Common myeloid progenitor, CD34-positive (primary cell): Measurements from ENCODE around the gene RBM27.

Source experiments
- CTCF ChIA-PET: fragments of 350-600 bp; sonication (Branson Sonifier 250); formaldehyde crosslinking; loops from one replicate; lab custom pipeline; 2021; ENCODE audit warnings: antibody characterized with exemption; lab: Charles Lee
- POLR2A ChIA-PET: fragments of 350-600 bp; sonication (Branson Sonifier 250); formaldehyde crosslinking; loops from one replicate; lab custom pipeline; 2021; ENCODE audit warnings: antibody characterized with exemption; lab: Charles Lee
- DNase-seq, 3 donors: peaks; one replicate each; pipeline versions ENCODE4 v3.0.0 to v3.0.0-alpha.2; 2013
- H3K27ac ChIP-seq, 2 experiments: 1 replicate in 1 of 2; 2 replicates in 1 of 2; pipeline ENCODE4 v1.7.0; 2013; ENCODE audit warnings: inconsistent platforms in 2 of 2, low read length in 2 of 2, mild to moderate bottlenecking in 2 of 2, low read depth in 1 of 2, moderate library complexity in 1 of 2; ENCODE audit not compliant: severe bottlenecking in 2 of 2, insufficient read depth in 1 of 2, poor library complexity in 1 of 2
- H3K27me3 ChIP-seq, 5 experiments: replicated peaks in 2 of 5; 1 replicate in 3 of 5; 2 replicates in 2 of 5; pipeline versions ENCODE4 v1.6.1 to v1.7.0; 2013; ENCODE audit warnings: low read length in 4 of 5, mild to moderate bottlenecking in 2 of 5, moderate library complexity in 2 of 5, inconsistent platforms in 1 of 5; ENCODE audit not compliant: insufficient read depth in 5 of 5, control insufficient read depth in 4 of 5
- H3K36me3 ChIP-seq, 4 experiments: 1 replicate in 2 of 4; 2 replicates in 2 of 4; pipeline versions ENCODE4 v1.6.1 to v1.7.0; 2013; ENCODE audit warnings: low read length in 3 of 4, control low read depth in 1 of 4, mild to moderate bottlenecking in 1 of 4; ENCODE audit not compliant: control insufficient read depth in 4 of 4, insufficient read depth in 4 of 4
- H3K4me1 ChIP-seq, 4 experiments: 1 replicate in 3 of 4; 2 replicates in 1 of 4; pipeline versions ENCODE4 v1.6.1 to v1.7.1; 2013; ENCODE audit warnings: low read length in 3 of 4, mild to moderate bottlenecking in 3 of 4, control low read depth in 1 of 4, inconsistent platforms in 1 of 4, moderate library complexity in 1 of 4; ENCODE audit not compliant: control insufficient read depth in 4 of 4, insufficient read depth in 4 of 4; ENCODE audit errors: control extremely low read depth in 1 of 4
- H3K4me3 ChIP-seq, 7 experiments: 1 replicate in 4 of 7; 2 replicates in 3 of 7; pipeline versions ENCODE4 v1.5.1 to v1.7.0; 2013; ENCODE audit warnings: mild to moderate bottlenecking in 7 of 7, low read length in 6 of 7, moderate library complexity in 6 of 7, inconsistent platforms in 2 of 7, low read depth in 2 of 7, control low read depth in 1 of 7; ENCODE audit not compliant: insufficient read depth in 4 of 7, control insufficient read depth in 1 of 7; ENCODE audit errors: extremely low read depth in 1 of 7
- H3K9me3 ChIP-seq, 5 experiments: 1 replicate in 4 of 5; 2 replicates in 1 of 5; pipeline versions ENCODE4 v1.6.1 to v1.7.1; 2013; ENCODE audit warnings: low read length in 4 of 5, mild to moderate bottlenecking in 2 of 5, inconsistent platforms in 1 of 5, low read depth in 1 of 5, moderate library complexity in 1 of 5; ENCODE audit not compliant: control insufficient read depth in 4 of 5, insufficient read depth in 2 of 5; ENCODE audit errors: control extremely low read depth in 1 of 5
- WGBS: methylation state at CpG from one replicate; pipeline ENCODE4 v1.1.5; 2013; ENCODE audit not compliant: insufficient coverage; 5-methylcytosine and 5-hydroxymethylcytosine counted together

The RBM27 gene

GRCh38 chr5:146218168-146218567 is 14.8 kb downstream of the RBM27 start:
- H3K27ac ChIP-seq: no peak overlapping the region
- no peaks in the 10 kb centered on the region for H3K9me3 ChIP-seq
- H3K4me3 ChIP-seq: no peak overlapping the region
- H3K27me3 ChIP-seq: no peaks in the 10 kb centered on the region
- POLR2A ChIA-PET: no interaction called here
- peaks cover 9 to 19% (median 11%) of the 10 kb centered on the region in 4 experiments for H3K36me3 ChIP-seq
- CTCF ChIA-PET: interaction anchor here (1.4 kb wide), 1 partner anchor 20 kb away, joined by 3 read pairs; no protein-coding TSS in a partner anchor
- H3K4me1 ChIP-seq: peaks cover 0 to 10% (median 8%) of the 10 kb centered on the region in 4 experiments
- peak in 2 of 3 donors; percentile 20 to 30 for DNase-seq
- WGBS: no CpG with 5 or more reads among the region's 2 CpGs

- POLR2A ChIA-PET: no interaction called here
These were observed 15.8 kb downstream of the RBM27 start for GRCh38 chr5:146219243-146219642.

GRCh38 chr5:146221234-146221633 is 17.8 kb downstream of the RBM27 start:
- H3K4me3 ChIP-seq: no peak overlapping the region
- H3K4me1 ChIP-seq: peaks cover 0 to 10% (median 8%) of the 10 kb centered on the region in 4 experiments
- ChIA-PET CTCF (interaction anchor here (1.8 to 1.9 kb wide), 2 partner anchors 8 to 21 kb away, joined by 4 to 7 read pairs; no protein-coding TSS in a partner anchor), POLR2A (no interaction called here)
- no peak overlapping the region for H3K27ac ChIP-seq
- 94% methylated on average over 2 of the region's 3 CpGs for WGBS
- H3K9me3 ChIP-seq: no peaks in the 10 kb centered on the region
- H3K27me3 ChIP-seq: no peaks in the 10 kb centered on the region
- H3K36me3 ChIP-seq: peaks cover 13 to 30% (median 21%) of the 10 kb centered on the region in 4 experiments
- no peak for DNase-seq

More at GRCh38 chr5:146219243-146219642, 15.8 kb downstream of the RBM27 start:
- H3K9me3 ChIP-seq: no peaks in the 10 kb centered on the region
- H3K4me3 ChIP-seq: no peak overlapping the region
- peaks cover 9 to 22% (median 13%) of the 10 kb centered on the region in 4 experiments for H3K36me3 ChIP-seq
- no peaks in the 10 kb centered on the region for H3K27me3 ChIP-seq
- peaks cover 0 to 10% (median 8%) of the 10 kb centered on the region in 4 experiments for H3K4me1 ChIP-seq
- H3K27ac ChIP-seq: no peak overlapping the region
- no peak for DNase-seq
- CTCF ChIA-PET: interaction anchor here (1.8 kb wide), 1 partner anchor 19 kb away, joined by 4 read pairs; no protein-coding TSS in a partner anchor

- WGBS: no CpG with 5 or more reads among the region's 1 CpG
- no peaks in the 10 kb centered on the region for H3K9me3 ChIP-seq
- no peak for DNase-seq
- CTCF ChIA-PET: interaction anchor here (0.9 to 1.9 kb wide), 2 partner anchors 9 to 243 kb away, joined by 3 to 7 read pairs; no protein-coding TSS in a partner anchor
- peaks cover 0 to 10% (median 8%) of the 10 kb centered on the region in 4 experiments for H3K4me1 ChIP-seq
- H3K27me3 ChIP-seq: no peaks in the 10 kb centered on the region
- H3K36me3 ChIP-seq: peaks cover 16 to 35% (median 23%) of the 10 kb centered on the region in 4 experiments
- POLR2A ChIA-PET: no interaction called here
- no peak overlapping the region for H3K27ac ChIP-seq
- H3K4me3 ChIP-seq: no peak overlapping the region
These were observed 18.6 kb downstream of the RBM27 start for GRCh38 chr5:146222005-146222404.

- Histone ChIP-seq H3K36me3 (peaks cover 18 to 45% (median 26%) of the 10 kb centered on the region in 4 experiments), H3K9me3 (no peaks in the 10 kb centered on the region), H3K27me3 (no peaks in the 10 kb centered on the region), H3K27ac (no peak overlapping the region), H3K4me1 (peaks cover 0 to 4% (median 4%) of the 10 kb centered on the region in 4 experiments), H3K4me3 (no peak overlapping the region)
- POLR2A ChIA-PET: no interaction called here
- CTCF ChIA-PET: no interaction called here
- DNase-seq: no peak
- no CpG with 5 or more reads among the region's 1 CpG for WGBS
These were observed 19.8 kb downstream of the RBM27 start for GRCh38 chr5:146223179-146223578.

- CTCF ChIA-PET: no interaction called here
- peaks cover 13 to 69% (median 50%) of the 10 kb centered on the region in 4 experiments for H3K36me3 ChIP-seq
- POLR2A ChIA-PET: no interaction called here
These were observed 25.8 kb downstream of the RBM27 start for GRCh38 chr5:146229222-146229621.

GRCh38 chr5:146232223-146232622 is 28.8 kb downstream of the RBM27 start:
- no CpG with 5 or more reads among the region's 6 CpGs for WGBS
- POLR2A ChIA-PET: no interaction called here
- Histone ChIP-seq H3K27me3 (no peaks in the 10 kb centered on the region), H3K9me3 (no peaks in the 10 kb centered on the region), H3K4me3 (no peak overlapping the region), H3K36me3 (peaks cover 21 to 71% (median 53%) of the 10 kb centered on the region in 4 experiments), H3K27ac (no peak overlapping the region), H3K4me1 (no peaks in the 10 kb centered on the region)
- CTCF ChIA-PET: interaction anchor here (0.6 kb wide), 2 partner anchors 12 to 44 kb away, joined by 3 read pairs; no protein-coding TSS in a partner anchor
- DNase-seq: no peak

More at GRCh38 chr5:146229222-146229621, 25.8 kb downstream of the RBM27 start:
- no peak for DNase-seq
- no peaks in the 10 kb centered on the region for H3K27me3 ChIP-seq
- H3K9me3 ChIP-seq: no peaks in the 10 kb centered on the region
- no peaks in the 10 kb centered on the region for H3K4me1 ChIP-seq
- no peak overlapping the region for H3K27ac ChIP-seq
- H3K4me3 ChIP-seq: no peak overlapping the region
